Measurements from ENCODE around the gene NFKBIL1.

GRCh38 chr6:31541658-31542521 is 5.5 kb upstream of the NFKBIL1 start, which contains the start of gene DDX39B:
- TF ChIP-seq BHLHE40 (IDR thresholded peaks at IDR 0.05; ENCODE audit: borderline replicate concordance) (no peak), SUZ12 (IDR thresholded peaks at IDR 0.05) (no peak), LEF1 (IDR thresholded peaks at IDR 0.05; ENCODE audit: borderline replicate concordance) (no peak), L3MBTL2 (conservative IDR thresholded peaks at IDR 0.05) (peak; percentile 84), SP1 (IDR thresholded peaks at IDR 0.05) (no peak), FOXM1 (IDR thresholded peaks at IDR 0.05; ENCODE audit: borderline replicate concordance) (no peak)
